Measurements from ENCODE around the gene PLET1. TPM values are rescaled to one million over a fixed set of nuclear protein-coding genes. Genes with fewer than 3 reads are reported as not detected.

Gene PLET1
- total RNA-seq, 3 donors from 2014 or later (not counting 1 experiment from before 2014, with no cell fraction given), result not detected

DNA sequence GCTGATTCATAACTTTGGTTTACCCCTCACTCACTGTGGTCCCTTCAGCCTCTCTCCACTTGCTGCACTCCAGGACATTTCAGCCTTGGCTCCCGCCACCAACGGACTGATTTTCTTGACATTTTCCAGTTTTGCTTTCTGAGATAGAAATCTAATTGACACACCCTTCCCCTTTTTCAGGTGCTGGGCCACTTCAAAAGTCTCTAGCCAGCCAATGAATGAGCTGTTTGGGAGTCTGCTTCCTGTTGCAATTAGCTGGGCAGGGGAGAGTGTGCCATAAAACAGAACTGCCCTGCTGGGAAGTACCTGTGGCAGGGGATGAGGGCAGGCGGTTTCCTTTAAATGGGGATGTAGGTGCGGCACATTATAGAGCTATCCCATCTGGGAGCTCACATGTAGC is 21.1 kb upstream of the PLET1 start:
- H3K27me3 ChIP-seq (ENCODE audit: control insufficient read depth, insufficient read depth, low read length), result no peaks in the 10 kb centered on the region
- Mint-ChIP-seq H3K27ac (no peak overlapping the region), H3K36me3 (no peaks in the 10 kb centered on the region), H3K9me3 (no peaks in the 10 kb centered on the region), H3K27me3 (ENCODE audit: low read depth in 2 of 2) (peaks cover 0 to 3% of the 10 kb centered on the region in 2 donors), H3K4me3 (no peak overlapping the region), H3K4me1 (peaks cover 12 to 16% of the 10 kb centered on the region in 2 donors)
- H3K27ac ChIP-seq (ENCODE audit: low read length), result no peak overlapping the region
- H3K4me1 ChIP-seq (ENCODE audit: control insufficient read depth, insufficient read depth, low read length), result peaks cover 15% of the 10 kb centered on the region
- no peak for TF ChIP-seq CTCF (IDR thresholded peaks at IDR 0.05)
- H3K36me3 ChIP-seq (ENCODE audit: control insufficient read depth, insufficient read depth, low read length), result no peaks in the 10 kb centered on the region
- intact Hi-C loops (cut with micrococcal nuclease), result loop anchor here (5.0 kb wide), 1 partner anchor 349 kb away; no protein-coding TSS in a partner anchor
- WGBS (ENCODE audit: insufficient coverage), result 14% methylated on average over 4 of the region's 4 CpGs
- no peak overlapping the region for H3K4me3 ChIP-seq (ENCODE audit: low read length)
- ATAC-seq (no peak), DNase-seq (no peak)
- H3K9me3 ChIP-seq (ENCODE audit: control insufficient read depth, insufficient read depth, low read length), result no peaks in the 10 kb centered on the region

DNA sequence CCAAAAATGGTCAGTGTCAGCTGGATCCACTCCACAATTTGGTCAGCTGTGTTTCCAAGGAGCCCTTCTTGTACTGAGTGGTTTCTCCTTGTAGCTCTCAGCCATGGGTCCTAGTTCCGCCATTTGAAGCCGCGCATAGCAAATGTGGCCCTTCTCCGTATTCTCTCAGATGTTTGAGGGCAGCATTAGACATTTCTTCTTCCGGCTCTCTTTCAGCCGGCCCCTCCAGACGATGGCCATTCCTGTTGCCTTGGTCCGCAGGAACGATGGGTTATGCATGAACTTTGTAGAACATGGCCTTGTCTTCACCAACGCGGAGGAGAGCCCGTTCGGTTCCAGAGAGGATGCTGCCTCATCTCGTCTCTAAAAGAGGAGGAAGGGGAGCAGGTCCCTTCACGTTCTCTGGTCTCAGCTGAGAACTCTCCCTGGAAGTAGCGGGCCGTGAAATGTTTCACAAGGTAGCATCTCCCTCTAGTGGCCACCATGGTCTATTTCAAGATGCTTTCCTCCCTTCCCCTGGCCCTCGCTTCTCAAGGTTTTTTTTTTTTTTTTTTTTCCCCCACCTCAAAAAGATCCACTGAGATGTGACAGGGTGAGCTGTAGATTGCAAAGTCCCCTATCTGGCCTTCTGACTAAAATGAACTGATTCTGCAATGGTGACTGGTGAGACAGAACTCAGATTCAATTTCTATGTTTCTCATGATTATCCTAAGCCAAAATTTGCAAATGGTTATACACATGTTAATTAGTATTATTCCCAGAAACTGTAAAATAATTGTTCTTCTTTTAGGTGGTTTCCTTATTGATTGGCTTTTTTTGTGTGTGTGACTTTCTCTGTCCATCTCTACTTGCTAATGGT is 19.8 kb upstream of the PLET1 start:
- 2% methylated on average over 17 of the region's 18 CpGs for WGBS (ENCODE audit: insufficient coverage)
- Histone ChIP-seq H3K4me1 (ENCODE audit: control insufficient read depth, insufficient read depth, low read length) (peaks cover 15% of the 10 kb centered on the region), H3K4me3 (ENCODE audit: low read length) (peak overlapping the region; percentile 55), H3K27me3 (ENCODE audit: control insufficient read depth, insufficient read depth, low read length) (no peaks in the 10 kb centered on the region), H3K27ac (ENCODE audit: low read length) (peak overlapping the region; percentile 10), H3K9me3 (ENCODE audit: control insufficient read depth, insufficient read depth, low read length) (no peaks in the 10 kb centered on the region), H3K36me3 (ENCODE audit: control insufficient read depth, insufficient read depth, low read length) (no peaks in the 10 kb centered on the region)
- H3K27me3 Mint-ChIP-seq (ENCODE audit: low read depth in 2 of 2), result peaks cover 0 to 3% of the 10 kb centered on the region in 2 donors
- H3K4me1 Mint-ChIP-seq, result peaks cover 12 to 16% of the 10 kb centered on the region in 2 donors
- peak overlapping the region; percentile 73 to 81 for H3K27ac Mint-ChIP-seq
- TF ChIP-seq CTCF (IDR thresholded peaks at IDR 0.05), result peak; percentile 48
- H3K9me3 Mint-ChIP-seq, result no peaks in the 10 kb centered on the region
- intact Hi-C loops (cut with micrococcal nuclease), result loop anchor here (1.0 to 5.0 kb wide), 3 partner anchors 61 to 348 kb away; no protein-coding TSS in a partner anchor
- H3K4me3 Mint-ChIP-seq, result peak overlapping the region; percentile 95
- peak; percentile 90 to 93 (median 91) for ATAC-seq
- DNase-seq, result peak; percentile 50 to 90
- no peaks in the 10 kb centered on the region for H3K36me3 Mint-ChIP-seq

DNA sequence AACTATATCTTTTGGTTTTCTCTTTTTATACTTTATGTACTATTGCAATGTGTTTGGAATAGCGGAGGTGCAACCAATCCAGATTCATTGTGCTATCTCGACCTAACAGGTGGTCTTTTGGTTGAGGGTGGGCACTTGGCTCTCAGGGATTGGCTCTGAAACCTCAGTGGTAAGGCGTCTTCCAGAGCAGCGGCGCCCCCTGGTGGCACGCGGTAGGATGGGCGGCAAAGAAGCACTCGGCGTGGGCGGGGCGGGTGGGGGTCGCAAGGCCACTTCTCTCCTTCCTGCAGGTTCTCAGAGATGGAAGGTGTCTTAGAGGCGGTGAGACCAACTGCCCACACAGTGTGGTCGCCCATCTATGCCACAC is 19.2 kb upstream of the PLET1 start:
- no peaks in the 10 kb centered on the region for H3K27me3 ChIP-seq (ENCODE audit: control insufficient read depth, insufficient read depth, low read length)
- Mint-ChIP-seq H3K27me3 (ENCODE audit: low read depth in 2 of 2) (peaks cover 0 to 3% of the 10 kb centered on the region in 2 donors), H3K27ac (peak overlapping the region in 1 of 2 donors; percentile 81), H3K4me1 (peaks cover 12 to 16% of the 10 kb centered on the region in 2 donors), H3K9me3 (no peaks in the 10 kb centered on the region), H3K4me3 (peak overlapping the region; percentile 95), H3K36me3 (no peaks in the 10 kb centered on the region)
- peak; percentile 69 for TF ChIP-seq CTCF (IDR thresholded peaks at IDR 0.05)
- H3K4me1 ChIP-seq (ENCODE audit: control insufficient read depth, insufficient read depth, low read length), result peaks cover 15% of the 10 kb centered on the region
- DNase-seq (peak; percentile 76 to 86), ATAC-seq (peak; percentile 74 to 86 (median 82))
- no peaks in the 10 kb centered on the region for H3K36me3 ChIP-seq (ENCODE audit: control insufficient read depth, insufficient read depth, low read length)
- intact Hi-C loops (cut with micrococcal nuclease), result loop anchor here (1.0 to 5.0 kb wide), 3 partner anchors 61 to 348 kb away; no protein-coding TSS in a partner anchor
- WGBS (ENCODE audit: insufficient coverage), result 2% methylated on average over 15 of the region's 15 CpGs
- no peaks in the 10 kb centered on the region for H3K9me3 ChIP-seq (ENCODE audit: control insufficient read depth, insufficient read depth, low read length)
- no peak overlapping the region for H3K27ac ChIP-seq (ENCODE audit: low read length)
- H3K4me3 ChIP-seq (ENCODE audit: low read length), result peak overlapping the region; percentile 55
